HCT116 (cell line): ENCODE measurements around the gene HAT1. TPM values are rescaled to one million over a fixed set of nuclear protein-coding genes. Genes with fewer than 3 reads are reported as not detected.

Experiments
- ATAC-seq: fragments of 200-7000 bp; cut with Tn5 transposase; 2 replicates; pipeline ENCODE4 v1.9.1; 2020; ENCODE audit warnings: mild to moderate bottlenecking, moderate library complexity
- BruUV-seq: library from RNA; stranded (reverse); fragments of 400-500 nt; replicated peaks from 2 replicates; lab custom pipeline; 2021; lab: Mats Ljungman, UMichigan
- CTCF ChIA-PET: fragments of 300-600 bp; sonication (Branson Sonifier 250); formaldehyde crosslinking; loops from one replicate; lab custom pipeline; 2021; ENCODE audit warnings: antibody characterized with exemption; lab: Charles Lee
- POLR2A ChIA-PET: fragments of 300-600, 350-600 bp; sonication (Branson Sonifier 250); formaldehyde crosslinking; loops from one replicate; lab custom pipeline; 2021; ENCODE audit warnings: antibody characterized with exemption; lab: Charles Lee
- RAD21 ChIA-PET, 2 experiments: fragments of 300-600 bp; sonication (Branson Sonifier 250); formaldehyde crosslinking; loops; one replicate each; lab custom pipeline; 2023; ENCODE audit warnings: low total read pairs in 2 of 2; ENCODE audit not compliant: uncharacterized antibody in 2 of 2, unreplicated experiment in 2 of 2, low non-redundant PET in 1 of 2; lab: Charles Lee
- DNase-seq: peaks from one replicate; pipeline ENCODE4 v3.0.0-alpha.2; 2010; ENCODE audit warnings: low read depth, low spot score
- H2AFZ ChIP-seq: fragments of 200-600 bp; shearing (Covaris generic), sonication (generic); 2 replicates; pipeline ENCODE4 v1.6.1; 2017; ENCODE audit warnings: low read depth, mixed run types, mixed read lengths, antibody characterized with exemption, low read length; ENCODE audit not compliant: poor library complexity, severe bottlenecking
- H3K27ac ChIP-seq: 2 replicates; pipeline ENCODE4 v1.5.1; 2012; ENCODE audit warnings: low read depth, low read length
- H3K27me3 ChIP-seq: fragments of 200-600 bp; sonication (generic); 2 replicates; pipeline ENCODE4 v1.6.1; 2016; ENCODE audit warnings: mixed run types, low read length, mixed read lengths; ENCODE audit not compliant: insufficient read depth
- H3K36me3 ChIP-seq, 2 experiments: fragments of 200-500 bp in 1 of 2; fragments of 200-600 bp in 1 of 2; sonication (Bioruptor generic) in 1 of 2; sonication (generic) in 1 of 2; 2 replicates each; pipeline versions ENCODE4 v1.5.1 to v1.6.1; 2014 to 2016; ENCODE audit warnings: low read length in 2 of 2, inconsistent platforms in 1 of 2, mixed read lengths in 1 of 2, mixed run types in 1 of 2; ENCODE audit not compliant: insufficient read depth in 2 of 2, control insufficient read depth in 1 of 2
- H3K4me1 ChIP-seq, 2 experiments: fragments of 200-600 bp in 1 of 2; sonication (generic) in 1 of 2; 2 replicates each; pipeline versions ENCODE4 v1.5.1 to v1.6.1; 2012 to 2017; ENCODE audit warnings: low read length in 2 of 2, inconsistent platforms in 1 of 2, mild to moderate bottlenecking in 1 of 2, mixed read lengths in 1 of 2, mixed run types in 1 of 2, moderate library complexity in 1 of 2; ENCODE audit not compliant: insufficient read depth in 2 of 2, control insufficient read depth in 1 of 2
- H3K4me2 ChIP-seq: fragments of 200-600 bp; sonication (generic); 2 replicates; pipeline ENCODE4 v1.6.1; 2017; ENCODE audit warnings: mixed run types, low read length, mixed read lengths
- H3K4me3 ChIP-seq, 2 experiments: fragments of 200-600 bp in 1 of 2; sonication (generic) in 1 of 2; replicated peaks in 1 of 2; 2 replicates each; pipeline ENCODE4 v1.5.1; 2011 to 2016; ENCODE audit warnings: low read length in 2 of 2, control low read depth in 1 of 2, low read depth in 1 of 2, mild to moderate bottlenecking in 1 of 2, mixed read lengths in 1 of 2, mixed run types in 1 of 2
- H3K79me2 ChIP-seq: fragments of 200-600 bp; sonication (generic); 2 replicates; pipeline ENCODE4 v1.6.1; 2017; ENCODE audit warnings: mild to moderate bottlenecking, mixed run types, low read length, moderate library complexity, mixed read lengths; ENCODE audit not compliant: insufficient read depth
- H3K9ac ChIP-seq: fragments of 200-600 bp; sonication (generic); 2 replicates; pipeline ENCODE4 v1.6.1; 2016; ENCODE audit warnings: low read length, mixed read lengths
- H3K9me2 ChIP-seq: fragments of 200-600 bp; sonication (generic), shearing (Covaris generic); 2 replicates; pipeline ENCODE4 v1.6.1; 2017; ENCODE audit warnings: mixed run types, mild to moderate bottlenecking, moderate library complexity; ENCODE audit not compliant: insufficient read depth
- H3K9me3 ChIP-seq, 2 experiments: fragments of 200-500 bp in 1 of 2; fragments of 200-600 bp in 1 of 2; sonication (Bioruptor generic) in 1 of 2; sonication (generic) in 1 of 2; 2 replicates each; pipeline ENCODE4 v1.6.1; 2014 to 2017; ENCODE audit warnings: low read length in 2 of 2, mixed read lengths in 2 of 2, inconsistent platforms in 1 of 2, low read depth in 1 of 2, mild to moderate bottlenecking in 1 of 2, mixed run types in 1 of 2, moderate library complexity in 1 of 2; ENCODE audit not compliant: control insufficient read depth in 1 of 2, insufficient read depth in 1 of 2
- H4K20me1 ChIP-seq: fragments of 200-600 bp; sonication (generic), shearing (Covaris generic); 2 replicates; pipeline ENCODE4 v1.6.1; 2017; ENCODE audit warnings: mixed run types, mild to moderate bottlenecking, moderate library complexity; ENCODE audit not compliant: insufficient read depth
- CBX3 ChIP-seq: IDR thresholded peaks from 2 replicates; pipeline ENCODE4 v1.6.1; 2012; ENCODE audit warnings: low read depth
- CEBPB ChIP-seq: IDR thresholded peaks from 2 replicates; pipeline ENCODE4 v1.6.1; 2012; ENCODE audit warnings: low read depth
- ELF1 ChIP-seq: IDR thresholded peaks from 2 replicates; pipeline ENCODE4 v1.6.1; 2012; ENCODE audit warnings: low read depth, borderline replicate concordance
- EZH2 ChIP-seq: fragments of 200-600 bp; sonication (generic); IDR thresholded peaks from 2 replicates; pipeline ENCODE4 v1.6.1; 2017; ENCODE audit warnings: antibody characterized with exemption, mixed run types
- EZH2phosphoT487 ChIP-seq: fragments of 200-600 bp; IDR thresholded peaks from 2 replicates; pipeline ENCODE4 v1.6.1; 2018; ENCODE audit warnings: antibody characterized with exemption, borderline replicate concordance
- JUND ChIP-seq: IDR thresholded peaks from 2 replicates; pipeline ENCODE4 v1.6.1; 2012
- POLR2A ChIP-seq: IDR thresholded peaks from 2 replicates; pipeline ENCODE4 v1.7.0; 2011; ENCODE audit warnings: borderline replicate concordance; ENCODE audit not compliant: insufficient read depth, insufficient read length; ENCODE audit errors: extremely low read depth
- POLR2AphosphoS5 ChIP-seq: IDR thresholded peaks from 2 replicates; pipeline ENCODE4 v1.6.1; 2011; ENCODE audit warnings: mild to moderate bottlenecking, low read depth, low read length, moderate library complexity
- SP1 ChIP-seq: IDR thresholded peaks from 2 replicates; pipeline ENCODE4 v1.6.1; 2012; ENCODE audit warnings: low read depth
- SRF ChIP-seq: IDR thresholded peaks from 2 replicates; pipeline ENCODE4 v1.6.1; 2012; ENCODE audit warnings: low read depth
- TCF7L2 ChIP-seq: IDR thresholded peaks from 2 replicates; pipeline ENCODE4 v1.7.0; 2011; ENCODE audit warnings: borderline replicate concordance, inconsistent platforms; ENCODE audit not compliant: insufficient read depth, insufficient read length; ENCODE audit errors: extremely low read depth
- ZBTB33 ChIP-seq: IDR thresholded peaks from 2 replicates; pipeline ENCODE4 v1.6.1; 2011; ENCODE audit warnings: mild to moderate bottlenecking, low read length, moderate library complexity; ENCODE audit not compliant: insufficient replicate concordance; ENCODE audit errors: extremely low read depth
- intact Hi-C: fragments of 100-400 bp; cut with micrococcal nuclease; formaldehyde crosslinking; loops from 2 replicates; pipeline ENCODE4 v1.10.0; 2022
- total RNA-seq: library from RNA; stranded (reverse); gene quantifications from one replicate; pipeline ENCODE4 v1.2.1, GENCODE V29; 2021; ENCODE audit not compliant: unreplicated experiment

Gene HAT1
- total RNA-seq, 1 experiment from 2014 or later = 72.6 TPM

DNA sequence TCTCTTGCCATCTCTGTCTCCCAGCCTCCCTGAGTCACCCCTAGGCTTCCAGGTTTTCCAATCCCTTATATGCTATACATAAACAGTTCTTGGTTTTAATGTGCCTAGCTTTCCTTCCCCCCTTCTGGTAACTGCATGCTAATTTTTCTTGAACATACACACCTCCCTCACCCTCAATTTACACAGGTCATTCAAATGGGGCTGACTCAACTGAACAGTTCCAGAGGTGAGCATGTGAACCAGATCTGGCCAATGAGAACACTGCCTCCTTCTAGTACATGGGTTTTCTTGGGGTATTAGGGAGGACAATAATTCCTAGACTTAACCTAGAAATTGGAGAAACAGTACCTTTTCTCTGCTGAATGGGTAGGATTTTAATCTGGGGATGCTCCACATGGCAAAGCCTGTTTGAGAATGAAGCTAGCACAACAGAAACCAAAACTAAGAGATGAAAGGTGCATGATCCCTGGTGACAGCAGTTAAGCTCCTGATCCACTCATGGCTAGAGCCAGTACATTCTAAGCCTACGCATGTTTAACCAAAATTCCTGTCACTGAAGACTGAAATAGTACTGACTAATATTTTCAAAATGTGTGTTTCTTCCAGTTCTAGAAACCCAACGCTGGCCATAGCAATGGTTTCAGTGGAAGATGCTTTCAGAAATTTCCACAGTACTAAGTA is 40.0 kb upstream of the HAT1 start:
- intact Hi-C loops = no loop called here
- Histone ChIP-seq H3K4me3 (no peak overlapping the region), H3K9ac (no peak overlapping the region), H3K4me2 (no peak overlapping the region), H3K27ac (no peak overlapping the region), H4K20me1 (no peaks in the 10 kb centered on the region), H3K4me1 (no peaks in the 10 kb centered on the region), H3K36me3 (no peaks in the 10 kb centered on the region), H3K27me3 (no peaks in the 10 kb centered on the region), H3K9me3 (no peaks in the 10 kb centered on the region), H3K79me2 (0 out of 2 replicates have a peak, but pooled peaks cover 7% of the 10 kb centered on the region), H2AFZ (no peak overlapping the region), H3K9me2 (no peaks in the 10 kb centered on the region)
- POLR2A ChIA-PET = no interaction called here
- BruUV-seq = no TSS peak
- RAD21 ChIA-PET = no interaction called here
- DNase-seq (no peak), ATAC-seq (no peak)
- no peak for TF ChIP-seq JUND
- no peak for TF ChIP-seq CEBPB
- no peak for TF ChIP-seq EZH2
- TF ChIP-seq EZH2phosphoT487 = no peak
- TF ChIP-seq TCF7L2 = no peak
- no peak for TF ChIP-seq SRF
- TF ChIP-seq ELF1 = no peak
- no peak for TF ChIP-seq POLR2A
- TF ChIP-seq CBX3 = no peak
- TF ChIP-seq ZBTB33 = no peak
- TF ChIP-seq POLR2AphosphoS5 = no peak
- TF ChIP-seq SP1 = no peak
- CTCF ChIA-PET = no interaction called here
